ENCODE results near the gene CAMSAP1. TPM values are rescaled to one million over a fixed set of nuclear protein-coding genes. Genes with fewer than 3 reads are reported as not detected.
"Not testable (repeated sequence)": the region's sequence is repeated elsewhere in the genome, so short reads cannot be mapped to it uniquely, and the experiment has no call there.

Gene CAMSAP1
- polyA plus RNA-seq, 3 donors = 0.71 to 9.0 (median 0.75) TPM

GRCh38 chr9:135944444-135945252 lies 37.3 kb upstream of the CAMSAP1 start:
- Mint-ChIP-seq H3K9me3 (no peaks in the 10 kb centered on the region), H3K27me3 (ENCODE audit: low read depth in 3 of 3) (no peaks in the 10 kb centered on the region), H3K4me3 (no peak overlapping the region), H3K36me3 (peaks cover 89 to 97% of the 10 kb centered on the region in 2 donors), H3K4me1 (no peaks in the 10 kb centered on the region), H3K27ac (no peak overlapping the region)
- Histone ChIP-seq H3K9me3 (replicated peaks in 1 of 2; ENCODE audit: control insufficient read depth in 1 of 2, insufficient read depth in 1 of 2, low read length in 2 of 2) (no peaks in the 10 kb centered on the region), H2AFZ (ENCODE audit: insufficient read depth, low read depth, low read length, poor library complexity, severe bottlenecking) (no peak overlapping the region), H3K27me3 (ENCODE audit: control insufficient read depth in 2 of 2, insufficient read depth in 2 of 2, low read length in 2 of 2) (no peaks in the 10 kb centered on the region), H3K4me2 (replicated peaks; ENCODE audit: extremely low read depth, low read length, poor library complexity, severe bottlenecking) (no peak overlapping the region), H3K36me3 (replicated peaks in 1 of 2; ENCODE audit: control insufficient read depth in 1 of 2, insufficient read depth in 2 of 2, low read length in 2 of 2) (peaks cover 79 to 99% of the 10 kb centered on the region in 2 donors), H4K20me1 (ENCODE audit: insufficient read depth, low read length) (peaks cover 77% of the 10 kb centered on the region), H3K9ac (ENCODE audit: insufficient read depth, low read length, poor library complexity, severe bottlenecking) (no peak overlapping the region), H3K4me1 (ENCODE audit: control insufficient read depth in 1 of 2, insufficient read depth in 2 of 2, low read length in 2 of 2) (no peaks in the 10 kb centered on the region), H3K4me3 (replicated peaks in 1 of 3; ENCODE audit: low read depth in 2 of 3, low read length in 3 of 3) (no peak overlapping the region), H3K79me2 (ENCODE audit: insufficient read depth, low read length) (no peaks in the 10 kb centered on the region), H3K27ac (ENCODE audit: low read depth in 1 of 2, low read length in 2 of 2) (no peak overlapping the region)
- no peak for TF ChIP-seq CTCF (IDR thresholded peaks at IDR 0.05)
- no peak for DNase-seq
- intact Hi-C loops (cut with micrococcal nuclease) = no loop called here
- WGBS (ENCODE audit: insufficient coverage) = 79% methylated on average over 29 of the region's 36 CpGs

- H3K27ac ChIP-seq (ENCODE audit: low read depth in 1 of 2, low read length in 2 of 2); H3K4me1 Mint-ChIP-seq; H3K4me1 ChIP-seq (ENCODE audit: control insufficient read depth in 1 of 2, insufficient read depth in 2 of 2, low read length in 2 of 2); H3K27ac Mint-ChIP-seq; DNase-seq; H3K9me3 Mint-ChIP-seq; intact Hi-C loops (cut with micrococcal nuclease); H3K4me3 ChIP-seq (replicated peaks in 1 of 3; ENCODE audit: low read depth in 2 of 3, low read length in 3 of 3); H3K9me3 ChIP-seq (replicated peaks in 1 of 2; ENCODE audit: control insufficient read depth in 1 of 2, insufficient read depth in 1 of 2, low read length in 2 of 2); H3K79me2 ChIP-seq (ENCODE audit: insufficient read depth, low read length); H2AFZ ChIP-seq (ENCODE audit: insufficient read depth, low read depth, low read length, poor library complexity, severe bottlenecking); H3K4me2 ChIP-seq (replicated peaks; ENCODE audit: extremely low read depth, low read length, poor library complexity, severe bottlenecking); H3K9ac ChIP-seq (ENCODE audit: insufficient read depth, low read length, poor library complexity, severe bottlenecking); H3K27me3 Mint-ChIP-seq (ENCODE audit: low read depth in 3 of 3); H3K27me3 ChIP-seq (ENCODE audit: control insufficient read depth in 2 of 2, insufficient read depth in 2 of 2, low read length in 2 of 2); H3K4me3 Mint-ChIP-seq: not testable (repeated sequence)
- WGBS (ENCODE audit: insufficient coverage) = no CpG with 5 or more reads among the region's 6 CpGs
- peaks cover 87 to 97% of the 10 kb centered on the region in 2 donors for H3K36me3 Mint-ChIP-seq
- Histone ChIP-seq H4K20me1 (ENCODE audit: insufficient read depth, low read length) (peaks cover 76% of the 10 kb centered on the region), H3K36me3 (replicated peaks in 1 of 2; ENCODE audit: control insufficient read depth in 1 of 2, insufficient read depth in 2 of 2, low read length in 2 of 2) (peaks cover 83 to 99% of the 10 kb centered on the region in 2 donors)
Observed at GRCh38 chr9:135943604-135944003, 36.3 kb upstream of the CAMSAP1 start.

All from CD14-positive monocyte (primary cell).